Fibroblast of pulmonary artery (primary cell): ENCODE data around the gene MS4A4E.

Experiments
- DNase-seq: peaks from one replicate; pipeline ENCODE4 v3.0.0-alpha.2; 2010; ENCODE audit warnings: low read depth
- H3K4me3 ChIP-seq: replicated peaks from 2 replicates; pipeline ENCODE4 v1.5.1; 2011; ENCODE audit warnings: low read depth, mild to moderate bottlenecking, control low read depth, low read length, moderate library complexity
- CTCF ChIP-seq: IDR thresholded peaks from 2 replicates; pipeline ENCODE4 v1.5.1; 2011; ENCODE audit warnings: mild to moderate bottlenecking, control low read depth, low read length, inconsistent platforms; ENCODE audit errors: missing control alignments

MS4A4E gene

GRCh38 chr11:60274416-60274815 lies 31.5 kb upstream of the MS4A4E start:
- no peak overlapping the region for H3K4me3 ChIP-seq
- DNase-seq, result no peak
- no peak for TF ChIP-seq CTCF

- no peak overlapping the region for H3K4me3 ChIP-seq
- TF ChIP-seq CTCF, result peak; percentile 66
- DNase-seq, result peak; percentile 36
These were observed 22.7 kb upstream of the MS4A4E start for GRCh38 chr11:60265373-60266214.

GRCh38 chr11:60264644-60265043 lies 21.7 kb upstream of the MS4A4E start:
- H3K4me3 ChIP-seq, result no peak overlapping the region
- no peak for TF ChIP-seq CTCF
- DNase-seq, result no peak

- DNase-seq, result no peak
- TF ChIP-seq CTCF, result no peak
- no peak overlapping the region for H3K4me3 ChIP-seq
These were observed 20.5 kb upstream of the MS4A4E start for GRCh38 chr11:60263402-60263801.

GRCh38 chr11:60261014-60261413 lies 18.1 kb upstream of the MS4A4E start:
- no peak for DNase-seq
- no peak overlapping the region for H3K4me3 ChIP-seq
- no peak for TF ChIP-seq CTCF

- no peak for DNase-seq
- no peak for TF ChIP-seq CTCF
- H3K4me3 ChIP-seq, result no peak overlapping the region
These were observed 15.2 kb upstream of the MS4A4E start for GRCh38 chr11:60257956-60258722.
